CD4-positive, alpha-beta T cell treated with Interleukin-15 for 4 hours (primary cell): ENCODE results near the gene SETBP1.

Experiments used
- DNase-seq: peaks from one replicate; pipeline ENCODE4 v3.0.0-alpha.2; 2020; ENCODE audit warnings: low spot score

The SETBP1 gene

DNA sequence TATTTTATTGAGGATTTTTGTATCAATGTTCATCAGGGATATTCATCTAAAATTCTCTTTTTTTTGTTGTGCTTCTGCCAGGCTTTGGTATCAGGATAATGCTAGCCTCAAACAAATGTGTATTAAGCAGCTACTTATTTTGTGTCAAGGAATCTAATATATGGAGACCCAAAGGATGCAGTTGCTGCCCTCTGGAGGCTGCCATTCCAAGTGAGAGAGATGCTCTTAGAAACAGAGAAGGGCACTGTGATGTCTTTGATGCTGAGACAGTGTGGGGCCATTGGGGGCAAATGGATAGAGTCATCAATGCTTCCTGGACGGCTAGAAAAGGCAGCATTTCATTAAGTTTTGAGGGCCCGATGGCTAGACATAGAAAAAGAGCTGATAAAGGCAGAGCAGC, 292.6 kb downstream of the SETBP1 start:
- DNase-seq: peak; percentile 17

DNA sequence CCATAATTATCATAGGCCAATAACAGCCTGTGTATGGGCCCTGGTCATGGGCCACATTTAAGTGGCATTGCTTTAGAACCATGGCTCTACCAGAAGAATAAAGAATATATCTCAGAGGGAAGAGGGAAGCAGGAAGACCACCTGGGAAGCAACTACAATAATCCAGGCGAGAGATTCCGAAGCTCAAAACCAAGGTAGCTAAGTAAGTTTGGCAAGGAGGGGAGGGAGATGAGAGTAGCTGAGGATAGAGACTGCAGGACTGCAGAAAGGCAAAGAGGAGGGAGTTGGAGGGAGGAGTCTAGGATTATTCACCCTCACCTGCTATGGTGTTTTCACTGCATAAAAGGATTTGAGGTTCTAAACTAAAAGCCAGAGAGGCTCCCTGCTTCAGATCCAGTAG, 293.5 kb downstream of the SETBP1 start:
- DNase-seq: no peak

DNA sequence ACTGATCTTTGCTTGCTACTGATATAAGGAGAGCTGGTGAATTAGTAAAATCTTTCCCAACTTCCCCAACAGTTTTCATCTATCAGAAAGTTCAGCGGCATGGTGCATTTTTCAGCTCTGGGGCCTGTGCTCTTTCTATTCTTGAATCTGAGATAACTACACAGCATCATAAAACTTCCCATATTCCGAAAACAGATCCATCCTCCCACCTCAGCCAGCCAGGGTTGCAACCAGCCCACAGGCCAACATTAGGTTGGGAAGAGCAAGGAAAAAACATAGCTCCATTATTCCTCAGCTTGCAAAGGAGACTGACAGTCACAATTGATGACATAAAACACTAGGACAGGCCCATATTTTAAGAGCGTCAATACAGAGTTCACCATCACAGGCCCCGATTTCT, 297.2 kb downstream of the SETBP1 start:
- DNase-seq: no peak

DNA sequence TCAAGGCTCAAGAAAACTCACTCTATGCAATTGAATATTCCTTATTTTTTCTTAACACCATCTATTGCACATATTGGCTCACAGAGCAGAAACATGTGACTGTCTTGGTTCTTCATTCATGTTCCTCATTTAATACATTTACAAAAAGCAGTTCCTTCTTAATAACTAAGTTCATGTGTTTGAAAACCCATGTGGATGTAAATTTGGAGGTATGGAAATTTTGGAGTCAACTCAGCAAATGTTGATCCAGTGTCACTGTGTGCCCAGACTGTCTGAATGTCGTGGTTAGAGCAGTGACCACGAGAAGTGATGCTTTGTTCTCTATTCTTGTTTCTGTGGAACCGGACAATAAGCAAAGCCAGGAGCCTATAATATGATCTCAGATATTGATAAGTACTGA, 299.1 kb downstream of the SETBP1 start:
- no peak for DNase-seq

DNA sequence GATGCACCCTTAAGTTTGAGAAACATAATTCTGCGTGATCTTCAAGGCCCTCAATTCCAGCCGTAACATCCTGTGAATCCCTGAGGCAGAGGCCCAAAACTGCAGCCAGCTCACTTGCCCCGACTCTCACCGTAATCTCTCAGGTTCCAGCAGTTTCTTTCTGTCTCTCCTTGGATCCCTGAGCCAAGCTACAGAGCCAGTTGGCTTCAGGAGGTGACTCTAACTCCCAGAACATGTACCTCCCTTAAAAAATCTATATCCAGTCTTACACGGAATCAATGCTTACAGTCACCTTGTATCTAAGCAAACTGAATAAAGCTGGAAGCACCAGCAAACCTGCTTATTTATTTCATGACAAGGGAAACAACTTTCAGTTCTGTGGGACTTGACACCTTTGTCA, 300.4 kb downstream of the SETBP1 start:
- DNase-seq: no peak

DNA sequence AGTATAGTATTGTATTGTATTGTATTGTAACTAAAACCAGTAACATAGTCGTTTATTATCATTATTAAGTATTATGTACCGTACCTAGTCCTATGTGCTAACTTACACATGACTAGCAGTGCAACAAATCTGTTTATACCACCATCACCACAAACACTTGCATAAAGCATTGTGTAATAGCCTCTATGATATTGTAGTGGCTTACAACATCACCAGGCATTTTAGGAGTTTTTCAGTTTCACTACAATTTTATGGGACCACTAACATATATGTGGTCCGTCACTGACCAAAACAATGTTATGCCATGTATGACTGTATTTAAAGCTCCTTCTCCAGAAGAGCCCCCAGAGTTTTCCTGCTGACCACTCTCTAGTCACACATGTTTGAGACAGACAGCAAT, 306.2 kb downstream of the SETBP1 start:
- no peak for DNase-seq

DNA sequence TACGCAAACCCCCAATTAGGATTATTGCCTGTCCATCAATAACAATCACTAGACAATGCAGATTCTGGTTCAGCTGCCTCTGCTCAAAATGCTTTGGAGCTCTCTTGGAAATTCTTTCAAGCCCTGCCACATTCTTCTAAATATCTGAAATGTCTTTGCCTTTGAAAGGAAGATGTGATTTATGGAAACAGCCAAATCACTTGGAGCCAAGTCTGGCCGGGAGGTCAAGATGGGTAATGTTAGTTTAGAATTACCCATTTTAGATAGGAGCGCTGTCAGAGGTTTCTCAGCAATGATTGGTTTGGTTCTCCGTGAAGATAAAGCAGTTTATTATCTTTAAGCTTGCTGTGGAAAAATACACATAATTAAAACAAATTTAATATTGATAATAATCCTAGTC, 306.7 kb downstream of the SETBP1 start:
- DNase-seq: no peak

DNA sequence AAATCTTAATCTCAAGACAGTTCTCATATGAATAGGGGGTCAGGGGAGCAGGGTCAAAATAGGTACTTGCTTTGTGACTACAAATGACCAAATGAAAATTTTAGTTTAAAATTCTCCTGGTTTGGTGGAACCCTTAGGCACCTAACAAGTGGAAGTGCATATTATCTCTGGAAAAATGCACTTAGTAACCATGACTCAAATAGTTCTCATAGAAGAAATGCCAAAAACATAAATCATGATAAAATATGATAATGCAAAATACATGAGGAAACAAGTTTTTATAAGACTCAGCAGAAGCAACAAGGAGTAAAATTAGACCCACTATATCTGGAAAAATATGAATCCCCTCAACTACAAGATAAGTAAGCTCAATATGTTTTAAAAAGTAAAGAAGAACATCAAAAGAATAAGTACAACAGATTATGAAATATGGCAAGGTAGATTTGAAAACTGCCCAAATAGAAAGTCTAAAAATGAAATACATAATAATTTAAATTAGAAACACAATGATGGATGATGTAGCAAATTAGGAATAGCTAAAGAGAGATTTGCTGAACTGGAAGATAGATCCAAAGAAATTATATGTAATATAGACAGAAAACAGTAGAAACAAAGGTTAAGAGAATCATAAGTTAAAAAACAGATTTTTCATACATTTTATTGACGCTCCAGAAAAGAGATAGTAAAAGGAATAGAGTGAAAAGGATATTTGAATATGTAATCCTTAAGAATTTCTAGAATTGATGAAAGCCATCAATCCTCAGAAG, 308.3 kb downstream of the SETBP1 start:
- no peak for DNase-seq

DNA sequence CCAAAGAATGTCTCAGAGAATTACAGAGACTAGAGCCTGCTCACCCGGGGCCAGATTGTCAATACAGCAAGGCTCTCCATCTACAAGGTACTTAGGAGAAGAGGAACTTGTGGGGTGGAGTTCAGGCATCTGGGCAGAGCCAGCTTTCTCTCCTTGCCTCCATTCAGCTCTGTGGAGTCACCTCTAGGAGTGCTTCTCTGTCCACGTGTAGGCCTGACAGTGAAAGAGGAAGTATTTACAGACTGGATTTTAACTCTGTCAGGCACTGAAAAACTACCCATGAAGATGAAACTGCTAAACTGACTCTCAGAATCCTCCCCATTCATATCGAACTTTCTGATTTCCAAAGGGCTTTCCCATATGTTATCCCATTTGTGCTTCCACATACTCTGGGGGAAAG, 315.6 kb downstream of the SETBP1 start:
- DNase-seq: no peak

DNA sequence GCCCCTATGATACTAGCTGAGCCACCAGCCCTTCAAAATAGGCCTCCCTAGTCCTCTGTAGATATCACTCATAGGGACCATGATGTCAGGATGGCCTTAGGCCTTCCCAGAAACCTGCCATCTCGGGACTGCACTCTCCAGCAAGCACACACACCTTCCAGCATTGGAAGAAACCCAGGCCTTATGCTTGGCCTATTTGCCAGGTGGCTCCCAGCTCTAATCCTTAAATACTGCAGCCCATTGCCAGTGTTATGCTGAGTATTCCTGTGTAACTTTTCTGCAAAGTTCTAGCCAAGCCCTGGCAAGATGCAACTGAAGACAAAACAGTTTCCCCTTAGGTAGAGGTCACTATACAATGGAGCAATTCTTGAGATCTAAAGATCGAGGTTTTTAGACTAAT, 316.5 kb downstream of the SETBP1 start:
- no peak for DNase-seq

DNA sequence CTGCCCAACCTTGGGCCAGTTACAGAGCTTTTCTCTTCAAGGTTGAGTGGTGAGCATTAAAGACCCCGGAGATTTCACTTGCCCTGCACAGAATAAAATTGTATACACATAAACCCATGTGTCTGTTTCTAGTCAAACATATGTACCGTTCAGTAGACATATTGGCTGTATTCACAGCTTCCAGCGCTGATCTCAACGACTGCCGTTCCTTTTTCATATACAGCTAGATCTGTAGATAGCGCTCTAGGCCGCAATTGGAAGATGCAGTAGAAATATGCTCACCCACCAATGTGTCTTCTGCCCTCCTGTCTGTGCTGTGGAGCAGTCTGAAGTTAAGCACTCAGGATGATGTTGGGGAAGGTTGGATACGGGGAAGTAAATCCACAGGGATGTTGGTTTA, 317.7 kb downstream of the SETBP1 start:
- DNase-seq: no peak

DNA sequence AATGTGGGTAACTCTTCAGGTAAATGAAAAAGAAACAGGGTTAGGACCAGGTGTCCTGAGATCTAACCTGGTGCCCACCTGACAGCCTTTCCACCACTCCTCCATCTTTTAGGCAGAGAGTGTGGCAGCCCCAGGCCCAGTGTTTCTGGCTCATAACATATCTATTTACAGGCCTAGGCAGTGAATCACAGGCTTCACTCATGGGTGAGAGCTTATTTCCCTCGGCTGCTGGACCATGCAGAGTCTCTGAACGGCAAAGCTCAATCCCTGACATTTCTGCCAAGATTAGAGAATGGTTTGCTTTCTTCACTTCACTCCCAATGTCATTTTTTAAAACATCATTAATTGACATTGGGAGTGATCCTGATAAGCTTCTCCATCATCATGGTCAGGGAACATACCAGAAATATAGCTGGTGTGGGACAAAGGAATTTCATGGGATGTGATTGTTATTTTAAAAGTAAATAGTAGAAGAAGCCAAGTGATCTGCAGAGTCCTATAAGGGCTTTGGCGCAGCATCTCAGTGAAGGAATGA, 323.9 kb downstream of the SETBP1 start:
- no peak for DNase-seq

DNA sequence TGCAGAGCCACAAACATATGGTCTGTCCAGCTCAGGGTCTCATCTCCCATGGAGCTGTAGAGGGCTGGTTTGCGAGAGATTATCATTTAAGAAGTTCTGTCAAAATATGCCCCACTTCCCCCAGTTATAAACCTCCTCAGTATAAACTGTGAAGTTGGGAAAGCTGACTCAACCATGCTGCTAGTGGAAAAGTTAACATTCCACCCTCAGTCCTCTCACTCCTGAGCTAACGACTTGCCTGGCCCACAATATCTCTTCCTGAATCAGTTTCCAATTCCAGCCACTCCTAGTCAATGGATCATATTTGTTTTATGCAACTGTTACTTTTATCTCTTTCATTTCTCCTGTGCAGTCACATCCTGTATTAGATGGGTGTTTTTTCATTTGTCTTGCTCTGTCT, 326.2 kb downstream of the SETBP1 start:
- DNase-seq: no peak

DNA sequence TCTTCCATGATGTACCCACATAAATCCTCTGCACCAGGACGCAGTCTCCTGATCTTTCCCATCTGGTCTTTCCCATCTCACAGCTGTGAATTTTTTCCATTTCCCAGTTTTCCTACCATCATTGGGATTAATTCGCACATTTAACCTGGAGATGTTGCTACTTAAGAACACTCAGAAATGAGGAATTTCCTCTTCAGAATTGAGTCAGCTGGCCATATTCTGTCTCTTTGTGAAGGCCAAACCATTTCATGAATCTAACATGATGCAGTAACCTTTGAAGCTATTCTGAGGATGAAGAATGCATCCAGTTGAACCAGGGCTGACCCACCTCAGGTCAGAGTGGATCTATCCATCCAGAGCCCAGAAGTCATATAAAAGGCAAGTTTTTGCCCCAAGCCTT, 326.8 kb downstream of the SETBP1 start:
- no peak for DNase-seq

DNA sequence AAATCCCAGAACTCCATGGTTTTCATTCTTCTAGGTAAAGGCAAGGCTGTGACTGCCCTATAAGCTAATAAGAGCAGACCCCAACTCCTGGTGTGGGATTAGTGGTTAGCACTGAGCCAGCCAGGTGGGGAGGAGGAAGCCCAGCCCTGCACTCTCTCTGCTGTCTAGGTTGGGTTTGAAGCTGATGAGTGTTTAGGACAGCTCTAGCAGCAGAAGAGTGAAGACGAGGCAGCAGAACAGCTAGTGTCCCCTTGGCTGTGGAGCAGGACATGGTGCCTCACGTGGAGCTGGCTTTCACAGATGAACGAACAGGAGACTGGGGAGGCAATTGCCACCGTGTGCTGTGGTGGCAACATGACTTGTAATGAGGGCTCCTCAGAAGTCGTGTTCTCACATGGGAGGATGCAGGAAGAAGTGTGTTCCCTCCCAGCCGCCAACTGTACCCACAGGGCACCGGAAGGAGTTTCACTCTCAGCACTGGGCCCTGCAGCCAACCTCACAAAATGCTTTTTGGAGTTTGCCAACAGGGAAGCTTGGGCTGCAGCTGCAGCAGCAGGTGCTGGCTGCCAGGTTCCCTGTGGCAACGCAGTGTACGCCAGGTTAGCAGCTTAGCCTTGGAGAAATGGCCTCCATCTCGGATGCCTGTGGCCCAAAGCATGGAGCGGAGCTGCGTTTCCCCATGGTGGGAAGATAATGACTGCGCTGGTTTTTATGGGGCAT, 328.2 kb downstream of the SETBP1 start:
- DNase-seq: no peak

DNA sequence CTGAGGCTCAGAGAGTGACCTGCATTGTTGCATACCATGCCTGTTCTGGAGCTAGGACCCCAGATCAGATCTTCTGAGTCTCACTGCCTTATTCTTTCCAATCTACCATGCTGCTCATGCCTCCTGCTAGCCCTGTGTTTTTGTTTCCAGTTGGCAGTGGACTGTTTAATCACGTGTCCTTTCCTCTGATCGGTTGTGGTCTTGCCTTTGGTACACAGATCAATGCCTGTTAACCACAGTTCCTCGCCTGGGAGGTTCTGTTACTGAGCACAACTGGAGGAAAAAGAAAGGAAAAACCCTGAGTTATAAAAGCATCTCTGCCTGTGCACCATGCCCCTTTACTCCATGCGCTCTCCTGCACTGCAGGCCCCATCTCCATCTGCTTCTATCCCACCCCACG, 329.1 kb downstream of the SETBP1 start:
- no peak for DNase-seq

DNA sequence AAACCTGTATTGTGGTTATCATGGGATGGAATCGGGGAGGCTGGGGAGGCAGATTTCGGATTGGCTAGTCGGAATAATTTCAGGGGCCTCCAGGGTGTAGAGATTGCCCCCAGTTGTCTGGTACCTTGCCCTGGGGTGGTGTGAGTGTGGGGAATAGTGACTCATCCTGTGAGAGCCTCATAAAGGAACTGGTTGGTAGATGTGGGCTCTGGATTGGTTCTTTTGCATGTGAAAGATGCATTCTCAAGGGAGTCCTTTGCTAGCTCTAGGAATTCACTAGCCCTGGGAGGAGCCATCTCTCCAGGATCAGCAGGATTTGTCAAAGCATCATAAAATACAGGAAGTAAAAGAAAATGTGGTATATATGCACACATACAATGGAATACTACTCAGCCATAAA, 331.6 kb downstream of the SETBP1 start:
- DNase-seq: no peak

DNA sequence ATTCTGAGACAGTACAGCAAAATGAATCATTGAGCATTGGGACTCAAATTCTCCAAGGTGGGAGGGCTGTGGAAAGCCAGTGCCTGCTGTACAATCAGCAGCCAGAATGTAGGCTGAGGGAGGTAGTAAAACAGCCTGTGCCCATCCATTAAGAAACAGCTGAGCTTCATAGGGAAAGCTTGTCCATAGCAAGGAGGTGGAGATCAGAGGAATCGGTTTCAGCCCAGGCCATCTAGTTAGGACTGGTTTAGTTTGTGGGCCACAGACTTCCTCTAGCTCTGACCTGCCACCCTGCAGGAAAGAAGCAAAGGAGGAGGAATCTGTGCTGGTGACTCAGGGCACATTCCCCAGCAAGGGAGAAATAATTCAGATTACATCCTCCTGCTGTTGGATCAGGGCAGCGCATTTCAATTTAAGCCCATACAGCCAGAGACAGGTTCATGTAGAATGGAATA, 333.4 kb downstream of the SETBP1 start:
- DNase-seq: no peak

DNA sequence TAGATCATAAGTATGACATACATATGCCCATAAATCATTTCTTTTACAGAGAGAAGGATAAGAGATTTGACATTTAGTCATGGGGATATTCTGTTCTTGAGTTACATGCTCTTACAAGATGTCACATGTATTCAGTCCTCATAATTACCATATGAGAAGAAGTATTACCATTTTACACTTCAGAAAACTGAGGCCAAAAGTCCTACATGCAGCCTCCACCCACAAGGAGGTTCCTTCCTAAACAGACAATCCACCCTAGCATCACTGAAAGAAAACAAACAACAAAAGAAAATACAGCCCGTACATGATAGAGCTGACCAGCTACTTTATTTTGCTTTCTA, 335.1 kb downstream of the SETBP1 start:
- DNase-seq: no peak

DNA sequence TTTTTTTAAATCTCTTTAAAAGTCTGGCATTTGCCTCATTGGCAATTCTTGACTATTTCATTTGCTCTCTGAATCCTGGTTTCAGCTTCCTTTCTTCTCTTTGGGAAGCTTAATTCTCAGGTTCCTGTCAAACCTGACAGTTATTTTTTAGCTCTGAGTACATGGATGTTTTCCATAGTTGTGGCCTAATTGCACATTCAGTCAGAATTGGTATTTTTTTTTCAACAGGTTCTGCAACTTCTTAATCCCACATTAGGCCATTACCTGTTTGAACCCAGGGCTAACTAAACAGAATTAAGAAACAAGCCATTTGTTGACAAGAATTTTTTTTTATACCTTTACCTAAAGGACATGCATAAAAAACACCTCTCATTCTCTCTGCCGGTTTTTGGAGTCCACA, 338.8 kb downstream of the SETBP1 start:
- no peak for DNase-seq

DNA sequence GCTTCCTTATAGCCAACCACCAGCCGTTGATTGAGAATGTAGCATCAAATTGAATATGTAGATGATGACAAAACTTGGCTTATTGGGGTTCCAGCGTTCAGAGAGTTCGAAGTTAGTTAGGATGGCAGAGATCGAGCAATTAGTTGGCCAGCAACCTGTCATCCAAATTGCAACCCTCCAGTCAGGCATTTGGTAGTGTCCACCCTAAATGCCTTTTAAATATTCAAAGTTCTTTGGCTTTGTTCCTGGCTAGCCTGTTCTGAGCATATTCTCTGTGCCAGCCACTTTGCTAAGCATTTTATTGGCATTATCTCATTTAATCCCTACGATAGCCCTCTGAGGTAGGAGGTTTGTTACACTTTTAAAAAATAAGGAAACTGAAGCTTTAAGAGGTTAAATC, 342.8 kb downstream of the SETBP1 start:
- DNase-seq: no peak

DNA sequence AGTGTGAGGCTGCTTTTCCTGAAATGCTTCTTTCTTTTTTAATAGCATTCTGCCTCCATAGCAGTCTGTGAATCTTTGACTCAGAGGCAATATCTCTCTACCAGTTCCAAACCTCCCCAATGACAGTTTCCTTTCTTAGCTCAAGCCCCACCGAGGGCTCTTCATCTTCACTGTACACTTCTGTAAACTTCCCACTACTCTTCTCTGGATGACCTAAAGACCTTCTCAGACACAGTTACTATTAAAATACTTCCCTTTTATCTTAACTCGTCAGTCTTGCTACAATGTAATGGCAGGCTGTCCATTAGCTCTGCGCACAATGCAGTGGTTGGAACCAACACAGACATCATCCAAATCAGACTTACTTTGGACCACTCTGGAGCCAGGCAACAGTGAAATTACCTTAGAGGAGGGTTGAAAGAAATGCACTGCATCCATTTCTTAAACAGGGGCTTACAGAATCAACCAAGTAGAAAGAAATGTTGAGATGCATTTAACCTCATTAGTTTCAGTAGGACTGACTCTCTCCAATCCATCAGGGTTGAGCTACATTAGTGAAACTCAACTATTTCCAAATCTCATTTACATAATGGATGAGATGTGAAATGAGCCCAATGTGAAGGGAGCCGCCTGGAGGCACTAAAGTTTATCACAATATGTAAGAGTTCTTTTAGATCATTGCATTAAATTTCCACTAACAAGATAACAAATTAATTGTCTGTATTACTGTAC, 343.8 kb downstream of the SETBP1 start:
- DNase-seq: no peak

DNA sequence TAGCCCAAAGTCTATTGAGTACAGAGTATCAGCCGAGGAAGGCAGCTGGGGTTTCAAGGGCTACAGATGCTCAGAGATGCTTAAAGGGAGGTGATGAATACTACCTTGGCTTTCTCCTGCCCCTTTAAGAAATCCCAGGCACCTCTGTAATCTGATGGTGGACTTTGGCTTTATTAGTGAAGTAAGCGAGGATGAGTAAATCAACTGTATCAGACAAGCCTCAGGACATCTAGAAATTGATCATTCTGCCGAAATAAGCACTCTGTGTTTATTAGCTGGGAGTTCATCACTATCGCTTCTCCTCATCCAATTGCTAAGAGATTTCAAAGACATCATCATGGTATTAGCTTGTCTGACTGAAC, 344.4 kb downstream of the SETBP1 start:
- DNase-seq: no peak
